WI38 (cell line): ENCODE results near the gene ARID1B.

Experiments used
- H3K4me3 ChIP-seq: 2 replicates; pipeline ENCODE4 v1.5.1; 2011; ENCODE audit warnings: low read depth, mild to moderate bottlenecking, control low read depth, low read length
- CTCF ChIP-seq: IDR thresholded peaks from 2 replicates; pipeline ENCODE4 v1.5.1; 2012; ENCODE audit warnings: low read depth, mild to moderate bottlenecking, control low read depth, low read length

ARID1B gene

GRCh38 chr6:157203764-157204163 is 426.6 kb downstream of the ARID1B start:
- TF ChIP-seq CTCF: no peak
- H3K4me3 ChIP-seq: no peak overlapping the region

GRCh38 chr6:157205473-157206358 is 428.5 kb downstream of the ARID1B start:
- TF ChIP-seq CTCF: no peak
- no peak overlapping the region for H3K4me3 ChIP-seq

GRCh38 chr6:157206359-157206815 is 429.2 kb downstream of the ARID1B start:
- H3K4me3 ChIP-seq: no peak overlapping the region
- TF ChIP-seq CTCF: no peak

- no peak overlapping the region for H3K4me3 ChIP-seq
- no peak for TF ChIP-seq CTCF
These were observed 430.4 kb downstream of the ARID1B start for GRCh38 chr6:157207521-157208076.

GRCh38 chr6:157209865-157210530 is 432.8 kb downstream of the ARID1B start:
- no peak overlapping the region for H3K4me3 ChIP-seq
- no peak for TF ChIP-seq CTCF

GRCh38 chr6:157210954-157211353 is 433.8 kb downstream of the ARID1B start:
- no peak overlapping the region for H3K4me3 ChIP-seq
- no peak for TF ChIP-seq CTCF
